Esophagus squamous epithelium (tissue), 4 donors: ENCODE results near the gene SLC27A5.
A peak's percentile ranks its signal among the peaks of the same experiment; 100 is the strongest.

Experiments
- CTCF ChIP-seq, 6 experiments: fragments of 450-650 bp in 4 of 6; fragments of 200-600 bp in 2 of 6; sonication (generic) in 2 of 6; IDR thresholded peaks; one replicate each; pipeline ENCODE4 v1.5.1; 2016 to 2019; ENCODE audit warnings: antibody characterized with exemption in 6 of 6, mild to moderate bottlenecking in 4 of 6, moderate library complexity in 4 of 6
- POLR2A ChIP-seq, 4 donors: fragments of 450-650 bp; IDR thresholded peaks; one replicate each; pipeline ENCODE4 v1.6.1; 2017; ENCODE audit warnings: antibody characterized with exemption in 4 of 4, mild to moderate bottlenecking in 4 of 4, moderate library complexity in 3 of 4

GRCh38 chr19:58559275-58560006 is 47.6 kb upstream of the SLC27A5 start:
- no peak for TF ChIP-seq CTCF (IDR thresholded peaks at IDR 0.05)
- TF ChIP-seq POLR2A (IDR thresholded peaks at IDR 0.05): peak in 3 of 4 donors; percentile 42 to 67 (median 43)
